GM19467 (cell line): ENCODE results near the gene SHLD3.
"Not testable (repeated sequence)": the region's sequence is repeated elsewhere in the genome, so short reads cannot be mapped to it uniquely, and the experiment has no call there.

Experiments used
- ATAC-seq: cut with Tn5 transposase; IDR thresholded peaks from one replicate; pipeline ENCODE4 v1.9.1; 2021; ENCODE audit warnings: mild to moderate bottlenecking, moderate library complexity; ENCODE audit not compliant: unreplicated experiment

The SHLD3 gene

GRCh38 chr5:65674749-65675148 lies 49.9 kb downstream of the SHLD3 start:
- ATAC-seq = no peak

DNA sequence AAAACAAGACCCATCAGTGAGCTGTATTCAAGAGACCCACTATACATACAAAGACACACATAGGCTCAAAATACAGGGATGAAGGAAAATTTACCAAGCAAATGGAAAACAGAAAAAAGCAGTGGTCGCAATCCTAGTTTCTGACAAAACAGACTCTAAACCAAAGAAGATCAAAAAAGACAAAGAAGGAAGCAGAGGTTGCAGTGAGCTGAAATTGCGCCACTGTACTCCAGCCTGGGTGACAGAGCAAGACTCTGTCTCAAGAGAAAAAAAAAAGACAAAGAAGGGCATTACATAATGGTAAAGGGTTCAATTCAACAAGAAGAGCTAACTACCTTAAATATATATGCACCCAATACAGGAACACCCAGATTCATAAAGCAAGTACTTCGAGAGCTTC lies 51.2 kb downstream of the SHLD3 start:
- not testable (repeated sequence) for ATAC-seq
